Nasal cavity respiratory epithelium epithelial cell of viscerocranial mucosa (primary cell): ENCODE results near the gene PRRC2B. TPM values are rescaled to one million over a fixed set of nuclear protein-coding genes. Genes with fewer than 3 reads are reported as not detected.

ENCODE experiments used
- total RNA-seq: library from RNA; depleted of rRNA; stranded (reverse); fragments of >200 nt; gene quantifications from 2 replicates; pipeline ENCODE4 v1.2.3, GENCODE V29; 2014

PRRC2B gene
- total RNA-seq = 49.2 and 153 TPM in 2 replicates

DNA sequence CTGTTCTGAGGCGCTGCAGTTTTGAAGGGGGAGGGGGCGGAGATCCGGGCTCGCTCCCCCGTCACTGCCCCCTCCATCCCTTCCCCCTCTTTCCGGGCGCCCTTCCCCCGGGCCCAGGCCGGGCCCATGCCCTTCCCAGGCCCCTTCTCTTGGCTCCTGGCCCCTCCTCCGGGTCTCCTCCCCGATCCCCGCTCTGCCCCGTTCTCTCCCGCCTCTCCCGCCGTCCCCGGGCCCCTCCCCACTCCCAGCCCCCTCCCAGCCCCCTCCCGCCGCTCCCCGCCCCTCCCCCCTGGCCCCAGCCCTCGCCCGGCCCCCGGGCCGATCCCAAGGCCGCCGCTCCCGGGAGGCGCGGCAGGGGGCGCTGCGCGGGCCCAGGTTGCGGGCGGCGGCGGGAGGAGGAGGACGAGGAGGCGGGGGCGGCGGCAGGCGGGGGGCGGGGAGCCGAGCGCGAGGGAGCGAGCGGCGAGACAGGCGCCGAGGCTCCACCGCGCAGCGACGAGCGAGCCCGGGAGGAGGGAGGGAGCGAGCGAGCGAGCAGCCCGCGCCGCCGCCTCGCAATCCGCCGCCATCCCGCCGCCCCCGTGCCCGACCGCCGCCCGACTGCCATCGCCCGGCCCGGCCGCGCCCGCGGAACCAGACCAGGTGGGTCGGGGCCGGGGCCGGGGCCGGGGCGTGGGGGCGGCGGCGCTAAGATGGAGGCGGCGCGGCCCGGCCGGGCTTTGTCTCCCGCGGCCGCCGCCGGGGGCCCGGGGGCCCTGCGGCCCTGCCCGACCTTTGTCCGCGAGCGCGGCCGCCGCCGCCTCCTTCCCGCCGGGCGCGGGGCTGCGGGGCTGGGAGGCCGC lies at the start of gene PRRC2B:
Gene PRRC2B, plus strand, starts transcription at position 465 of the 842 bp plus-strand sequence. CDS start 36,059 bp downstream, outside the sequence.

DNA sequence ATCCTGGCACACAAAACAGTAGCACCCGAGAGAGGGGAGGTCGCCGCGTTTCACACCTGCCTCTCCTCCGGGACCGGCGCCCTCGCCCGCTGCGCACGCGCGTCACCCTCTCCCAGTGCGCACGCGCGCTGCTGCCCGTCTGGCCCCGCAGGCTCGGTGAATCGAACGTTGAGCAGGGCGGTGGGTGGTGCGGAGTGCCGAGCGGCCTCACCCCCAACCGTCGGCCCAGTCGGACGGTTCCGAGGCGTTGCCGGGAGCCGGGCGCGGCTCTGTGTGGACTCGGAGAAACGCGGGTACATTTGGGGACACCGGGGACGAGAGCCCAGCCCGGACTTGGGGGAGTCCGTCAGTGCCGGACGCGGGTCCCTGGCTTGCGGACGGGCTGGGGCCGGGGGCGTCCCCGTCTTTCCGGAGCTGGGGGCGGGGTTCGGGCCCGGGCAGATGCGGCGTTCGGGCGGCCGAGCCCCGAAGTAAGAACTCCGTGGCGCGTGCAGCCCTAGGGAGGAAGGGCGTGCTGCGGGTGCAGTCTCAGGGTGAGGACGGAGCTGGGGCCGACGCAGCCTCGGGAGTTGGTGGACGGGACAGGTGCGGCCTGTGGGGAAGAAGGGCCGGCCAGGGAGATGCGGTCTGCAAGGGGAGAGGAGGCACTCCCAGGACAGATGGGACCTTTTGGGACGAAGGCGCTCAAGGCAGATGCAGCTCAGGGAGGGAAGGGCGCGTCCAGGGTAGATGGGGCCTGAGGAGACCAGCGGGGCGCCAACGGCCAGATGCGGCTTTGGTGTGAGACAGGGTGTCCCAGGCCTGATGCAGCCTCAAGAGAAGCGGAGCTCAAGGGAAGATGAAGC lies 109.1 kb downstream of the PRRC2B start, which contains the start of gene POMT1:
Gene POMT1, plus strand, starts transcription at position 138 of the 845 bp plus-strand sequence. CDS start 1,301 bp downstream, outside the sequence.

DNA sequence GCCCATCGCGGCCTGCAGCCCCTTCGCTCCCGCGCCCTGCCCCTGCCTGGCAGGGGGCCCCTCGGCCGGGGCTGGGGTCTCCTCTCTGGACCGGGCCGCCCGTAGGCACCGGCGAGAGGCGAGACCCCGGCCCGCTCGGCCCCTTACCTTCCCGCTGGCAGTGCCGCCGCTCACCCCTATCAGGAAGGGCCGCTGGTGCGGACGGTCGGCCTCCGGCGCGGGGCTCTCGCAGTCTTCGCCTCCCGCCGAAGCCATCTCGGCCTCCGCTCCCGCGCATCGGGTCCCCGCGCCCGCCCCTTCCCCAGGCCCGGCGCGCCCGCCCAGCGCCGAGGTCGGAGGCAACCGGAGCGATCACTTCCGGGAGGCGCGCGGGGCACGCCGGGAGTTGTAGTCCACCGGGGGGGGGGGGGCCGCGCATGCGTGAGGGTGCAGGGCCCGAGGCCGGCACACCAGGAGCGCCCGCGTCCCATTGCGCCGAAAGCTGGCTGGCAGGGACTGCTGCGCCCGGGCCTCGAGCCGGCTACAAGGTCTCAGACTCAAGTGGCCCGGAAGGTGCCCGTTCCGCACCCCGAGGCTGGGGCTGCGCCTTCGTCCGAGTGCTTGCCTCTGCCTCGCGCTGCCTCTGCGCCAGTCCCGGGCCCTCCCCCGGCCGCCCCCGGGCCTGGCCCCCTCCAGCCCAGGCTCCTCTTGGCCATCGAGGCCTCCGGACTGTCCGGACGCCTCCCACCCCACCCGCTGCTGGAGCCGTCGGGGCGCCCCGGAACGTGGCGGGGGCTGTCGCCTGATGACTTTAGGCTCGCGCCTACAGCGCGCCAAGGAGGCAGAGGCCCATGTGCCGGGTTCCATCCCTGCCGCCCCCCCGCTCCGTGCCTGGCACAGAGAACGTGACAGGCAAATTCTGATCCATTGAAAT lies 137.3 kb downstream of the PRRC2B start, which contains the start of gene UCK1:
Gene UCK1, minus strand, starts transcription at position 344 of the 913 bp plus-strand sequence. Its CDS starts 89 bp downstream, at position 255.

DNA sequence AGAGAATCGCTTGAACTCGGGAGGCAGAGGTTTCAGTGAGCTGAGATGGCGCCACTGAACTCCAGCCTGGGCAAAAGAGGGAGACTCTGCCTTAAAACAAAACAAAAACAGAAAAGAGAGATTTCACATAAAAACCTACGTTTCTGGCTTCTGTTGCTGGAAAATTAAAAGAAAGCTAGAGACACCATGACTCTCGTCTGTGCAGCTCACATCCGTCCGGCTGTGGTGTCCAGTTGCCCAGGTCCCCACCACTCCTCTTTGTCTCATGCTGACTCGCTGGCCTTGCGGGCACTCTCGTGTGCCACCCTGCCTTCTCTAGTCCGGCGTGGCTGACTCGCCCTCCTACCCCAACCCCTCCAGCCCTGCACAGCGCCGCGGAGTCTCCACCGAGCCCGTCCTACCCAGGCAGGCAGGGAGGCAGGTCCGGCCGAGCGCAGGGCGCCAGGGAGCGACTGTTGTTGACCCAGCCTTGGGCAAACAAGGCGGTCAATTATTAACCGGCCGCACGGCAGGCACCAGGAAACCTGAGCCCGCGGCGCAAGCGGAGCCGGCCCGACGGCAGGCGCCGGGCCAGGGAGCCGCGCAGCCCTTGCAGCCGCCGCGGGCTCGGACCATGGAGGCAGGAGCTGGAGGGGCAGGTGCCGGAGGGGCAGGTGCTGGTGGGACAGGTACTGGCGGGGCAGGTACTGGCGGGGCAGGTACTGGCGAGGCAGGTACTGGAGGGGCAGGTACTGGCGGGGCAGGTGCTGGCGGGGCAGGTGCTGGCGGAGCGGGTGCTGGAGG lies 151.3 kb downstream of the PRRC2B start, which contains the start of gene PRRT1B:
Gene PRRT1B, plus strand, starts transcription at position 521 of the 783 bp plus-strand sequence. Its CDS starts 93 bp downstream, at position 614.

Other genes with a start within 250 kb of the PRRC2B start
- gene FAM78A, start 117.6 kb upstream of the PRRC2B start, total RNA-seq = 0.34 and 0.71 TPM in 2 replicates
- gene PLPP7, start 104.4 kb upstream of the PRRC2B start, total RNA-seq = under 0.01 TPM in 1 of 2 replicates, not detected in the other
- gene POMT1, start 108.8 kb downstream of the PRRC2B start, total RNA-seq = 11.3 and 19.6 TPM in 2 replicates
- 20.5 and 21.4 TPM in 2 replicates for gene UCK1, start 137.2 kb downstream of the PRRC2B start, total RNA-seq
- gene PRRT1B, start 151.4 kb downstream of the PRRC2B start, total RNA-seq = not detected in 2 replicates